ENCODE data around the gene SORBS2. TPM values are rescaled to one million over a fixed set of nuclear protein-coding genes. Genes with fewer than 3 reads are reported as not detected.

Gene SORBS2
- total RNA-seq, 1 experiment from 2014 or later = 9.7 TPM

DNA sequence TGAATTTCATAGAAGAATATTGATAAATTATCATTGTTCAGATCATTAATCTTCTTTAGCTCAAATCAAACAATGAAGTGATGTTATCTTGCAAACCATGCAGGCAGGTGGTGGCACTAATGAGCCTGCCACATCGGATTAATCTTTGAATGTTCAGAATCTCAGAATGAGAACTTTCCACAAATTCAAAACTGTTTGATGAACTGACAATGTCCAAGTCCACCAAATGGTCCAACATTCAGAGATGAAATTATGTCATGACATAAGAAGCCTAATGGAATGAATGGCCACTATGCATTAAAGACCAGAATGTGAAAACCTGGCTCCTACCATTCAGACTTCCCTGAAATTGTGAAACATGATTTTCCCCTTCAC is 67.5 kb downstream of the SORBS2 start:
- H3K36me3 Mint-ChIP-seq (ENCODE audit: insufficient read depth in 1 of 3, low read depth in 3 of 3) = peaks cover 0 to 30% (median 21%) of the 10 kb centered on the region in 3 experiments; a peak in 5 of 7 replicates
- Histone ChIP-seq H2BK12ac (ENCODE audit: insufficient read length, low read depth, low read length) (no peak overlapping the region), H3K14ac (ENCODE audit: insufficient read depth, low read length) (no peak overlapping the region), H2BK5ac (ENCODE audit: insufficient read length, low read length) (no peak overlapping the region), H3T11ph (ENCODE audit: low read length) (no peak overlapping the region), H3K23ac (ENCODE audit: insufficient read length, low read depth, low read length) (no peak overlapping the region), H2BK15ac (ENCODE audit: low read depth, low read length) (no peak overlapping the region), H3K4ac (ENCODE audit: low read depth, low read length) (no peak overlapping the region), H3K27ac (ENCODE audit: insufficient read length, low read depth, low read length) (no peak overlapping the region), H2BK120ac (ENCODE audit: low read depth, low read length, poor library complexity, severe bottlenecking) (no peak overlapping the region), H3K79me2 (ENCODE audit: insufficient read depth, low read length) (no peaks in the 10 kb centered on the region; the same call in 1 of the 2 replicates), H2AK5ac (ENCODE audit: insufficient read length, low read length) (no peak overlapping the region), H4K91ac (ENCODE audit: insufficient read length, low read depth, low read length) (no peak overlapping the region), H4K20me1 (ENCODE audit: control insufficient read depth, insufficient read depth, insufficient read length) (no peaks in the 10 kb centered on the region), H2AFZ (ENCODE audit: low read length) (no peak overlapping the region), H3K79me1 (ENCODE audit: insufficient read depth, low read depth, low read length, poor library complexity, severe bottlenecking) (no peaks in the 10 kb centered on the region), H3K56ac (ENCODE audit: insufficient read length, low read depth, low read length) (no peak overlapping the region), H4K5ac (ENCODE audit: insufficient read length, low read depth, low read length) (no peak overlapping the region), H3K4me2 (ENCODE audit: insufficient read depth, insufficient read length, low read length) (no peak overlapping the region), H4K8ac (replicated peaks; ENCODE audit: insufficient read length, low read depth, low read length) (no peak overlapping the region), H2BK20ac (ENCODE audit: low read depth, low read length, poor library complexity, severe bottlenecking) (no peak overlapping the region), H3K9me3 (ENCODE audit: control insufficient read depth, low read depth, low read length) (no peaks in the 10 kb centered on the region), H3K23me2 (ENCODE audit: insufficient read length, low read depth, low read length, poor library complexity, severe bottlenecking) (no peaks in the 10 kb centered on the region), H3K18ac (ENCODE audit: insufficient read length, low read depth, low read length) (no peak overlapping the region), H3K4me1 (ENCODE audit: insufficient read depth, low read length) (peaks cover 6% of the 10 kb centered on the region), H3K27me3 (ENCODE audit: insufficient read depth, low read length) (no peaks in the 10 kb centered on the region), H3K9ac (ENCODE audit: extremely low read depth, insufficient read length, low read length) (no peak overlapping the region)
- no peak for DNase-seq
- H3K9me3 Mint-ChIP-seq = peaks cover 0 to 2% of the 10 kb centered on the region in 2 experiments; a peak in 1 of 5 replicates
- TF ChIP-seq, protein P1, sequence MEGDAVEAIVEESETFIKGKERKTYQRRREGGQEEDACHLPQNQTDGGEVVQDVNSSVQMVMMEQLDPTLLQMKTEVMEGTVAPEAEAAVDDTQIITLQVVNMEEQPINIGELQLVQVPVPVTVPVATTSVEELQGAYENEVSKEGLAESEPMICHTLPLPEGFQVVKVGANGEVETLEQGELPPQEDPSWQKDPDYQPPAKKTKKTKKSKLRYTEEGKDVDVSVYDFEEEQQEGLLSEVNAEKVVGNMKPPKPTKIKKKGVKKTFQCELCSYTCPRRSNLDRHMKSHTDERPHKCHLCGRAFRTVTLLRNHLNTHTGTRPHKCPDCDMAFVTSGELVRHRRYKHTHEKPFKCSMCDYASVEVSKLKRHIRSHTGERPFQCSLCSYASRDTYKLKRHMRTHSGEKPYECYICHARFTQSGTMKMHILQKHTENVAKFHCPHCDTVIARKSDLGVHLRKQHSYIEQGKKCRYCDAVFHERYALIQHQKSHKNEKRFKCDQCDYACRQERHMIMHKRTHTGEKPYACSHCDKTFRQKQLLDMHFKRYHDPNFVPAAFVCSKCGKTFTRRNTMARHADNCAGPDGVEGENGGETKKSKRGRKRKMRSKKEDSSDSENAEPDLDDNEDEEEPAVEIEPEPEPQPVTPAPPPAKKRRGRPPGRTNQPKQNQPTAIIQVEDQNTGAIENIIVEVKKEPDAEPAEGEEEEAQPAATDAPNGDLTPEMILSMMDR (conservative IDR thresholded peaks at IDR 0.05) = no peak
- no peak overlapping the region for H3K27ac Mint-ChIP-seq
- peaks cover 2% of the 10 kb centered on the region for H3K27me3 Mint-ChIP-seq (ENCODE audit: low read depth)
- no CpG with 5 or more reads among the region's 1 CpG for WGBS (ENCODE audit: extremely low coverage, insufficient read length, low lambda C conversion rate)
- H3K4me3 Mint-ChIP-seq = no peak overlapping the region
- H3K4me1 Mint-ChIP-seq = peaks cover 27 to 50% of the 10 kb centered on the region in 2 experiments
